GM18511 (cell line): Measurements from ENCODE around the gene SLC7A5.

Source experiments
- ATAC-seq: cut with Tn5 transposase; IDR thresholded peaks from one replicate; pipeline ENCODE4 v1.9.1; 2021; ENCODE audit warnings: mild to moderate bottlenecking, moderate library complexity; ENCODE audit not compliant: unreplicated experiment

The SLC7A5 gene

DNA sequence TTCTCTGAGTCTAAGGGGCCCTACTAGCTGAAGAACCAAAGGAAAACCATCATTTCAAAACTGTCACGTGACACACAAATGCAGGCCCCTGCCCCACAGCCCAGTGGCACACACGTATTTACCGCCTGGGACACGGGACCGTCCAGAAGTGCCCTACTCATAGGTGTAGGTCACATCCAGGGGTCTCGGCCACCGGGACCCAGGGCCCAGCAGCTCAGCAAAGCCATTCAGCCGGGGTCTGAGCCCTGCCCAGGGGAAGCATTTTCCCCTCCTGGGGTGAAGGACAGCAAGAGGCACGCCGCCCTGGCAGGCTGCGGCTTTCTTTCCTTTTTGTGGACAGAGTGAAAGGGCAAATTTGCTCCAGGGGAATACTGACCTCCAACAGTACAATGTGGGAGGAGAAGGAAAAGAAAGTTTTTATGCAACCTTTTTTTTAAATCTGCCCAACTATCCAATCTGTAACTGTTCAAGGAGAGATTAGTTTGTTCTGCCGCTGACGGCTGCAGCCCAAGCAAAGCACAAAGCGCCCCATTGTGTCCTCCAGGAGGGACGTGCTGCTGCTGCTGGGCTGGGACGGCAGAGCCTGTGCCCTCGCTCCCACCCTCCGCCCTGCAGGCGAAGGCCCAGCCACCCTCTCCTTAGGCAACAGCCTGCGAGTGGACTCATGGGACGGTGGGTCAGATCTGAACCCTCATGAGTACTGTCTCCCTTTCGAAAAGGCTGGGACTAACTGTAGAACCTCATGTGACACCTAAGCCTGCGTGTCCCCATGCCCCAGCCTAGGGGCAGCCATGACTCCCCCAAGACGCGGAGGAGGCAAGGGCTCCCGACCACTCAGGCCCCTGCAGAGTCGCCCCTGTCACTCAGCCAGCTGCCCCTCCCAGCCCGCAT, 21.3 kb downstream of the SLC7A5 start:
- ATAC-seq, result no peak

GRCh38 chr16:87847467-87847784, 21.9 kb downstream of the SLC7A5 start:
- no peak for ATAC-seq

GRCh38 chr16:87846705-87847466, 22.4 kb downstream of the SLC7A5 start:
- ATAC-seq, result no peak

- ATAC-seq, result no peak
These were observed 23.3 kb downstream of the SLC7A5 start for GRCh38 chr16:87845807-87846619.

GRCh38 chr16:87845213-87845612, 24.1 kb downstream of the SLC7A5 start:
- ATAC-seq, result no peak

GRCh38 chr16:87844809-87845208, 24.5 kb downstream of the SLC7A5 start:
- ATAC-seq, result no peak

GRCh38 chr16:87844120-87844733, 25.1 kb downstream of the SLC7A5 start:
- no peak for ATAC-seq

DNA sequence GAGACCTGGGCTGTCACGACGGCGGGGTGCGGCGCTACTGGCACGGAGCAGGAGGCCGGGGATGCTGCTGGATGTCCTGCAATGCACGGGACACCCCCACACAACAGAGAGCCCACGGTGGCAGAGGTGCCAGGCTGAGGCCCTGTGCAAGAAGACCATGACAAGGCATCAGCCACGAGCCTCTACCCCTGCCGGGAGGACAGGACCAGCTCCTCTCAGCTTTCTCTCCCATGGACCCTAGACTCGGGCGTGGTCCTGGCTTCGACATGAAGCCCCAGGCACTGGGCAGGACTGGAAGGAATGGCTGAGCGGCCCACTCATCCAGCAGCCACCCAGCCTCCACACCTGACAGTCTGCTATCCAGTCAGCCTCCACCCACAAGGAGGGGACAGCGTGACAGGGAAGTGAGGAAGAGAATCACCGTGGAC, 25.6 kb downstream of the SLC7A5 start:
- ATAC-seq, result no peak

DNA sequence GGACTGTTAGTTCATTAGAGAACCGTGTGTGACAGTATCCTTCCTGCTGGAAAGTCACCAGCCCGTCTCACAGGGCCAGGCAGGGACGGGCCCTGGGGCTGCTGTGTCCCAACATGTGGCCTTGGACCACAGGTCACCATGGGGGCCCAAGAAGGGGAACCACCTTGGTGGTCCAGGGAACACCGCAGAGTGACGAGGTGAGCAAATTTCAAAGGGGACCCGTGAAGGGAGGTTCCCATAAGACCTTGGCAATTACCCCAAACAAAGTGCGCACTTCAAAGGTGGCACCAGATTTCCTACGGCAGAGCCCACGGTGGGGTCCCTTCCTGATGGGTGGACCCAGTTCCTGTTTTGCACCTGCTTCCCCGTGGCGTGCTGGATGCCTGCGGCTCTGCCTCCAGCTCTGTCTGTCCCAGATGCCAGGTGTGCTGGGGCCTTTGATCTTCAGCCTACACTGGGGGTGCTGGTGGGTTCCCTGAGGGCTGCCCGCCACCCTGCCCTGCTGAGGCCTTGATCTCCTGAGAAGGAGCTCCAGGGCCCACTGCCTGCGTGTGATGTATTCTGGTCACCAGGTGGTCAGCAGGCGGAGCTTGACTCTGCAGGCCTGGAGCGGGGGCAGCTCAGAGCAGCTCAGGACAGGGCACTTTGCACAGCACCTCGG, 27.0 kb downstream of the SLC7A5 start:
- ATAC-seq, result no peak

DNA sequence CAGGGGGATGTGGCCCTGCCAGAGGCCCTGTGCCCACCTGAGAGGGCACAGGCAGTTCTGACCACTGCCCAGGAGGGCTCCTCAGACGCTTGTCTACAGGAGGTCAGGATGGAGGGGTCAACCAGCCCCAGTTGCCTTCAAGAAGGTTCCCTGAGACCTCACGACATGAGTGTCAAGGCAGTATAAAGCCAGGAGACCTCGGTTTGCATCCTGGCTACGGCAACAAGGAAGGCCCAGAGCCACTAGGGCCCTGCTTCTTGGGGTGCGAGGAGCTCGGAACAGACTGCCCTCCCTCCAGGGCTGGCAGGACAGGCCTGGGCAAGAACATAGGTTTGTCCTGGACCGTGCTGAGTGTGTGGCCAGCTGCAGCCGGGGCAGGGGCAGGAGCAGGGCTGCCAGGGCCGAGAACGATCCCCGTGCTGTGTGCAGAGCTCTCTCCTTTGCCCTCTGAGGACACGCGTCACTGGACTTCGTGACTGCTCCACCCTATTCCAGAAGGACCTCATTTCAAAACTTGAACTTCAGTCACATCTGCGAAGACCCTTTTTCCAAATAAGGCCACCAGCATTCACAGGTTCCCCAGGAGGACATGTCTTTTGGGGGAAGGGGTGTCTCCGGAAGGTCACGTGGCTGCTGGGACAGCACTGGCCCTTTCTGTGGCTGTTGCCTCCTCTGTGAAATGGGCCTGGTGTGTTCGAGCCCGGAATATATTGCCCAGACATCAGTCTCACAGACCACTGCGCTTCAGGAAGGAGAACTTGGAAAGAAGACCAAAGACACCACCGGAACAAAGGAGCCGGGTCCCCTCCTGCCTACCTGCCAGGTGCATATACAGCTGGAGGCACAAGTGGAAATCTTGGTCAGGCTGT, 27.7 kb downstream of the SLC7A5 start:
- ATAC-seq, result no peak

- no peak for ATAC-seq
These were observed 28.9 kb downstream of the SLC7A5 start for GRCh38 chr16:87840271-87840978.

DNA sequence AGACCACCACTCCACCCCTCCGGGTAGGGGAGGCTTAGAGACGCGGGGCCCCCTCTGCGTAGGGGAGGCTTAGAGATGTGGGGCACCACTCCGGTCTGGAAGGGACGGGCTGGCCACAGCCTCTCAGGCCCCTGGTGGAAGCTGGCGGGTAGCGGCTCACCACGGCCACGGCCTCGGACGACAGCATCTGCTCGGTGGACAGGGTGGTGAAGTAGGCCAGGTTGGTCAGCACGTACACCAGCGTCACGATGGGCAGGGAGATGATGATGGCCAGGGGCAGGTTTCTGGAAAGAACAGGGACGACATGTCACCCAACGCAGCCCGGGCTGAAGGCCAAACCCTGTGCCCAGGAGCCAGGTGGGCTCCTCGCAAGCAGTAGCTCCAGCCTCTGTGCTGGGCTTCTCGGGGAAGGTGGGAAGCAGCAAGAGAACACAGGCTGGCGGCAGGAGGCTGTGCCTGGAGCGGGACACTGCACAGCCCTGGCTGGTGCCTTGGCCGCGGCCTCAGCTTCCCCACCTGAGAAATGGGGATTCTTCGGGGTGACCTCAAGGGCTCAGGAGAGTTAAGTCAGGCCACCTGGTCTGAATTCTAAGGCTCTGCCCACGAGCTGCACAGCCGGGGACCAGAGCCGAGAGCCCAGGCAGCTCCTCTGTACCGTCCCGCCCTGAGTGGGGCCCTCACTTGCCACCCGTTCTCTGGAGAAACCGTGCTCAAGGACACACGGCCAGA, 29.6 kb downstream of the SLC7A5 start:
- no peak for ATAC-seq

DNA sequence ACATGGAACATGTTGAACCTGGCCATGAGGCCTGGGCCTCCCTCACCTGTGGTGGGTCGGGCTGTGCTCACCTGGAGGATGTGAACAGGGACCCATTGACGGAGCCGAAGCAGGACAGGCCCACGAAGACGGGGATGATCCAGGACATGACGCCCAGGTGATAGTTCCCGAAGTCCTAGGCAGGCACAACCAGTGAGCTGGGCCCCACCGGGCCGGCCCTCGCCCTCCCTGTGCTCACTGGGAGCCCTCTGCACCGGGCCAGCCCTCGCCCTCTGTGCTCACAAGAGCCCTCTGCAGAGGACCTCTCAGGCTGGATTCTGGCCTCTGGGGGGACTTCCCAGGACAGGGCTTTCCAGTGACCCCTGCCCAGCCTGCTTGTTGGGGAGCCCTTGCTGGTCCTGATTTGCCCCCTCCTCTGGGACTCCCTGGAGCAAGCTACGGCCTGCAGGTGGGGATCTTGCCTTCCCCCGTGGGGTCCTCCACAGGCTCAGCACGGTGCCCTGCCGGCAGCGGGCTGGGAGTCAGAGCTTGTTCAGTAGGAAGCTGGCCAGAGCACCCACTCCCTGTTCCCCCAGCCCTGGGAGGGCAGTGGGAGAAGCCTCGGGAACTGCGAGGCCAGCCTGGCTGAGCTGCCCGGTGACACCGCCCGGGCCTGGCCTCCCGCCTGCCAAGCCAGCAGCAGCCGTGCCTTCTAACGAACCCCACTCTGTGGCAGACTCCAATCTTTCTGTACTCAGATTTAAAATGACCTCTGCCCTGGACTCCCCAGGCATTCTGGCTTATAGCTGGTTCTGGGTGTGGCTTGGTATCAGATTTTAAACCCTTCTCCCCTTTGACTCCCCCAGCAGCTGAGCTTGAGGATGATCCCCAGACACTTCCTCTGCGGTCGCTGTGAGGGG, 30.4 kb downstream of the SLC7A5 start:
- no peak for ATAC-seq

- ATAC-seq, result no peak
These were observed 31.5 kb downstream of the SLC7A5 start for GRCh38 chr16:87837627-87838289.

GRCh38 chr16:87836844-87837581, 32.3 kb downstream of the SLC7A5 start:
- no peak for ATAC-seq

GRCh38 chr16:87836346-87836843, 32.9 kb downstream of the SLC7A5 start:
- no peak for ATAC-seq
